K562 (cell line): ENCODE results near the gene RAB12.

Source experiments
- HDAC6 ChIP-seq: IDR thresholded peaks from 2 replicates; pipeline ENCODE4 v1.6.1; 2012; ENCODE audit warnings: low read depth, mild to moderate bottlenecking, control low read depth, inconsistent platforms, low read length, moderate library complexity
- HMG20A ChIP-seq: fragments of 450-650 bp; formaldehyde crosslinking; conservative IDR thresholded peaks from 2 replicates; pipeline ENCODE4 v1.4.0; 2020; ENCODE audit warnings: mild to moderate bottlenecking, mixed read lengths
- TRIM28 ChIP-seq: fragments of 450-650 bp; IDR thresholded peaks from 2 replicates; pipeline ENCODE4 v1.6.1; 2017
- TF ChIP-seq, protein P1 (sequence below), 3 experiments: fragments of 200-800 bp in 1 of 3; fragments of 250-450 bp in 1 of 3; fragments of 450-650 bp in 1 of 3; sonication (Bioruptor Pico) in 1 of 3; sonication (Bioruptor generic) in 1 of 3; formaldehyde crosslinking in 1 of 3; IDR thresholded peaks; 2 replicates each; pipeline versions ENCODE4 v1.6.1 to v1.8.0; 2016 to 2022; ENCODE audit warnings: mild to moderate bottlenecking in 2 of 3, missing genetic modification characterization in 2 of 3, missing compliant biosample characterization in 1 of 3, moderate library complexity in 1 of 3
- TF ChIP-seq, protein P2 (sequence below), 2 experiments: fragments of 450-650 bp in 1 of 2; sonication (generic) in 1 of 2; formaldehyde crosslinking in 1 of 2; IDR thresholded peaks; 2 replicates each; pipeline versions ENCODE4 v1.7.1 to v1.9.0; 2016 to 2022; ENCODE audit warnings: inconsistent platforms in 1 of 2, mild to moderate bottlenecking in 1 of 2, missing genetic modification reagents in 1 of 2
- TF ChIP-seq, protein P3 (sequence below), 3 experiments: IDR thresholded peaks in 2 of 3; conservative IDR thresholded peaks in 1 of 3; 2 replicates each; pipeline ENCODE4 v1.5.1; 2011 to 2012; ENCODE audit warnings: low read length in 3 of 3, mild to moderate bottlenecking in 3 of 3, control low read depth in 2 of 3, improper control_type of control experiment in 1 of 3, inconsistent platforms in 1 of 3, low read depth in 1 of 3, mixed read lengths in 1 of 3, moderate library complexity in 1 of 3; ENCODE audit not compliant: insufficient read depth in 2 of 3

DNA sequence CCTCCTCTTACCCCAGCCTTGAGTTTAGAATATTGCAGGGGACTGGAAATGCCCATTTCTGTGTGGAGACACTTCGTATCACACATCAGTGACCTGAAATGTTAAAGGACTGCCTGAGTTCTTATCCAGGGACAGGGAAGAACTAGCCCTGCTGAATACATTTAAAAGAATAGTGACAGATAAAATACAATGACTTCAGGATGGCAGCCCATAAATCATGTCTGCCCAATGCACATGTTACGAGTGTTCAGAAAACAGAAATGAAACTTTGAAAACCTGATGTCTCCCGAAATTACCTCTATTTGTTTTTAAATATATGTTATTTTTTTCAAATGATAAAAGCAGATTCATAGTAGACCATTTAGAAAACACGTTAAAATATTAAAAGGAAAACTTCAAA is 22.3 kb upstream of the RAB12 start:
- TF ChIP-seq TRIM28 (no peak), HMG20A (no peak), HDAC6 (no peak)
- TF ChIP-seq, protein P1, sequence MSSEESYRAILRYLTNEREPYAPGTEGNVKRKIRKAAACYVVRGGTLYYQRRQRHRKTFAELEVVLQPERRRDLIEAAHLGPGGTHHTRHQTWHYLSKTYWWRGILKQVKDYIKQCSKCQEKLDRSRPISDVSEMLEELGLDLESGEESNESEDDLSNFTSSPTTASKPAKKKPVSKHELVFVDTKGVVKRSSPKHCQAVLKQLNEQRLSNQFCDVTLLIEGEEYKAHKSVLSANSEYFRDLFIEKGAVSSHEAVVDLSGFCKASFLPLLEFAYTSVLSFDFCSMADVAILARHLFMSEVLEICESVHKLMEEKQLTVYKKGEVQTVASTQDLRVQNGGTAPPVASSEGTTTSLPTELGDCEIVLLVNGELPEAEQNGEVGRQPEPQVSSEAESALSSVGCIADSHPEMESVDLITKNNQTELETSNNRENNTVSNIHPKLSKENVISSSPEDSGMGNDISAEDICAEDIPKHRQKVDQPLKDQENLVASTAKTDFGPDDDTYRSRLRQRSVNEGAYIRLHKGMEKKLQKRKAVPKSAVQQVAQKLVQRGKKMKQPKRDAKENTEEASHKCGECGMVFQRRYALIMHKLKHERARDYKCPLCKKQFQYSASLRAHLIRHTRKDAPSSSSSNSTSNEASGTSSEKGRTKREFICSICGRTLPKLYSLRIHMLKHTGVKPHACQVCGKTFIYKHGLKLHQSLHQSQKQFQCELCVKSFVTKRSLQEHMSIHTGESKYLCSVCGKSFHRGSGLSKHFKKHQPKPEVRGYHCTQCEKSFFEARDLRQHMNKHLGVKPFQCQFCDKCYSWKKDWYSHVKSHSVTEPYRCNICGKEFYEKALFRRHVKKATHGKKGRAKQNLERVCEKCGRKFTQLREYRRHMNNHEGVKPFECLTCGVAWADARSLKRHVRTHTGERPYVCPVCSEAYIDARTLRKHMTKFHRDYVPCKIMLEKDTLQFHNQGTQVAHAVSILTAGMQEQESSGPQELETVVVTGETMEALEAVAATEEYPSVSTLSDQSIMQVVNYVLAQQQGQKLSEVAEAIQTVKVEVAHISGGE (CRISPR knock-in tag; IDR thresholded peaks at IDR 0.05) = no peak
- TF ChIP-seq, protein P2, sequence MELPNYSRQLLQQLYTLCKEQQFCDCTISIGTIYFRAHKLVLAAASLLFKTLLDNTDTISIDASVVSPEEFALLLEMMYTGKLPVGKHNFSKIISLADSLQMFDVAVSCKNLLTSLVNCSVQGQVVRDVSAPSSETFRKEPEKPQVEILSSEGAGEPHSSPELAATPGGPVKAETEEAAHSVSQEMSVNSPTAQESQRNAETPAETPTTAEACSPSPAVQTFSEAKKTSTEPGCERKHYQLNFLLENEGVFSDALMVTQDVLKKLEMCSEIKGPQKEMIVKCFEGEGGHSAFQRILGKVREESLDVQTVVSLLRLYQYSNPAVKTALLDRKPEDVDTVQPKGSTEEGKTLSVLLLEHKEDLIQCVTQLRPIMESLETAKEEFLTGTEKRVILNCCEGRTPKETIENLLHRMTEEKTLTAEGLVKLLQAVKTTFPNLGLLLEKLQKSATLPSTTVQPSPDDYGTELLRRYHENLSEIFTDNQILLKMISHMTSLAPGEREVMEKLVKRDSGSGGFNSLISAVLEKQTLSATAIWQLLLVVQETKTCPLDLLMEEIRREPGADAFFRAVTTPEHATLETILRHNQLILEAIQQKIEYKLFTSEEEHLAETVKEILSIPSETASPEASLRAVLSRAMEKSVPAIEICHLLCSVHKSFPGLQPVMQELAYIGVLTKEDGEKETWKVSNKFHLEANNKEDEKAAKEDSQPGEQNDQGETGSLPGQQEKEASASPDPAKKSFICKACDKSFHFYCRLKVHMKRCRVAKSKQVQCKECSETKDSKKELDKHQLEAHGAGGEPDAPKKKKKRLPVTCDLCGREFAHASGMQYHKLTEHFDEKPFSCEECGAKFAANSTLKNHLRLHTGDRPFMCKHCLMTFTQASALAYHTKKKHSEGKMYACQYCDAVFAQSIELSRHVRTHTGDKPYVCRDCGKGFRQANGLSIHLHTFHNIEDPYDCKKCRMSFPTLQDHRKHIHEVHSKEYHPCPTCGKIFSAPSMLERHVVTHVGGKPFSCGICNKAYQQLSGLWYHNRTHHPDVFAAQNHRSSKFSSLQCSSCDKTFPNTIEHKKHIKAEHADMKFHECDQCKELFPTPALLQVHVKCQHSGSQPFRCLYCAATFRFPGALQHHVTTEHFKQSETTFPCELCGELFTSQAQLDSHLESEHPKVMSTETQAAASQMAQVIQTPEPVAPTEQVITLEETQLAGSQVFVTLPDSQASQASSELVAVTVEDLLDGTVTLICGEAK (IDR thresholded peaks at IDR 0.05) = no peak
- TF ChIP-seq, protein P2 (CRISPR knock-in tag; IDR thresholded peaks at IDR 0.05) = no peak
- TF ChIP-seq, protein P3, sequence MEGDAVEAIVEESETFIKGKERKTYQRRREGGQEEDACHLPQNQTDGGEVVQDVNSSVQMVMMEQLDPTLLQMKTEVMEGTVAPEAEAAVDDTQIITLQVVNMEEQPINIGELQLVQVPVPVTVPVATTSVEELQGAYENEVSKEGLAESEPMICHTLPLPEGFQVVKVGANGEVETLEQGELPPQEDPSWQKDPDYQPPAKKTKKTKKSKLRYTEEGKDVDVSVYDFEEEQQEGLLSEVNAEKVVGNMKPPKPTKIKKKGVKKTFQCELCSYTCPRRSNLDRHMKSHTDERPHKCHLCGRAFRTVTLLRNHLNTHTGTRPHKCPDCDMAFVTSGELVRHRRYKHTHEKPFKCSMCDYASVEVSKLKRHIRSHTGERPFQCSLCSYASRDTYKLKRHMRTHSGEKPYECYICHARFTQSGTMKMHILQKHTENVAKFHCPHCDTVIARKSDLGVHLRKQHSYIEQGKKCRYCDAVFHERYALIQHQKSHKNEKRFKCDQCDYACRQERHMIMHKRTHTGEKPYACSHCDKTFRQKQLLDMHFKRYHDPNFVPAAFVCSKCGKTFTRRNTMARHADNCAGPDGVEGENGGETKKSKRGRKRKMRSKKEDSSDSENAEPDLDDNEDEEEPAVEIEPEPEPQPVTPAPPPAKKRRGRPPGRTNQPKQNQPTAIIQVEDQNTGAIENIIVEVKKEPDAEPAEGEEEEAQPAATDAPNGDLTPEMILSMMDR (IDR thresholded peaks at IDR 0.05 in 2 of 3, conservative IDR thresholded peaks at IDR 0.05 in 1 of 3; ENCODE audit: insufficient read depth in 2 of 3, low read depth in 1 of 3, low read length in 3 of 3) = no peak
